Measurements from ENCODE around the gene CTSL.

DNA sequence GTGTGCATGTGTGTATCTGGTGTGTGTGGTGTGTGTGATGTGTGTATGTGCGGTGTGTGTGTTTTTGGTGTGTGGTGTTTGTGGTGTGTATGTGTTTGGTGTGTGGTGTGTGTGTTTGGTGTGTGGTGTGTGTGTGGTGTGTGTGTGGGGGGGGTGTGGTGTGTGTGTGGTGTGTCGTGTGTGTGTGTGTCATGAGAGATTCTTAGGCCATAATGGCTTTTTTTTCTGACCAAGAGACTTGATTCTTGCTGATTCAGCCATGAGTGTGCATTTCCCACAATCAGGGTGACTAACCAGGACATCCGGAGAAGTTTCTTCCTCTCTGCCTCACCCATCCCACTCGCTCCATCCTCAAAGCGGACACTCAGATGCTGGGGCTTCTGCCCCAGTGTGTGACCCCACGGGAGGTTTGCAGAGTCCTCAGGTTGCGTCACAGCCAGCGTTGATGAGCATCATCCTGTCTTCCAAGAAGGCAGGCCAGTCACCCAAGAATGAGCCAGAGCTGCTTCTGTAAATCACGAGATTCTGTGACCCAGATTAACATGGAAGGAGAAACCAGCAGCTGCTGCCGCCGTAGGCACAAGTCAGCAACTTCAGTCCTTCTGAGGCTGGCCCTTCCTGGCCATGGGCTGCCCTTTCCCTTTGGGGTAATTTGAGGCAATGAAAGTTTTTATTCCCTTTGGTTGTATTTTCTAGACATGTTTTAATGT lies 12.5 kb upstream of the CTSL start:
- TF ChIP-seq, protein P1, sequence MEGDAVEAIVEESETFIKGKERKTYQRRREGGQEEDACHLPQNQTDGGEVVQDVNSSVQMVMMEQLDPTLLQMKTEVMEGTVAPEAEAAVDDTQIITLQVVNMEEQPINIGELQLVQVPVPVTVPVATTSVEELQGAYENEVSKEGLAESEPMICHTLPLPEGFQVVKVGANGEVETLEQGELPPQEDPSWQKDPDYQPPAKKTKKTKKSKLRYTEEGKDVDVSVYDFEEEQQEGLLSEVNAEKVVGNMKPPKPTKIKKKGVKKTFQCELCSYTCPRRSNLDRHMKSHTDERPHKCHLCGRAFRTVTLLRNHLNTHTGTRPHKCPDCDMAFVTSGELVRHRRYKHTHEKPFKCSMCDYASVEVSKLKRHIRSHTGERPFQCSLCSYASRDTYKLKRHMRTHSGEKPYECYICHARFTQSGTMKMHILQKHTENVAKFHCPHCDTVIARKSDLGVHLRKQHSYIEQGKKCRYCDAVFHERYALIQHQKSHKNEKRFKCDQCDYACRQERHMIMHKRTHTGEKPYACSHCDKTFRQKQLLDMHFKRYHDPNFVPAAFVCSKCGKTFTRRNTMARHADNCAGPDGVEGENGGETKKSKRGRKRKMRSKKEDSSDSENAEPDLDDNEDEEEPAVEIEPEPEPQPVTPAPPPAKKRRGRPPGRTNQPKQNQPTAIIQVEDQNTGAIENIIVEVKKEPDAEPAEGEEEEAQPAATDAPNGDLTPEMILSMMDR (IDR thresholded peaks at IDR 0.05), result no peak
- TF ChIP-seq ZFX (IDR thresholded peaks at IDR 0.05; ENCODE audit: borderline replicate concordance), result no peak

All from 22Rv1 (cell line).